Mesodermal cell (in vitro differentiated cells): ENCODE results near the gene TNFRSF11A.

ENCODE experiments used
- H3K27ac ChIP-seq: 2 replicates; pipeline ENCODE4 v1.7.0; 2013; ENCODE audit warnings: mild to moderate bottlenecking, low read depth, low read length, moderate library complexity; ENCODE audit not compliant: severe bottlenecking
- H3K36me3 ChIP-seq: 2 replicates; pipeline ENCODE4 v1.7.1; 2013; ENCODE audit warnings: mild to moderate bottlenecking, low read length, moderate library complexity; ENCODE audit not compliant: control insufficient read depth, insufficient read depth
- H3K4me1 ChIP-seq: one replicate; pipeline ENCODE4 v1.7.1; 2013; ENCODE audit warnings: mild to moderate bottlenecking, low read length; ENCODE audit not compliant: insufficient read depth, control insufficient read depth, poor library complexity, severe bottlenecking
- H3K4me3 ChIP-seq: 2 replicates; pipeline ENCODE4 v1.7.0; 2013; ENCODE audit warnings: low read length, control low read depth, mild to moderate bottlenecking; ENCODE audit not compliant: insufficient read depth, poor library complexity, severe bottlenecking; ENCODE audit errors: extremely low read depth
- H3K9me3 ChIP-seq: 2 replicates; pipeline ENCODE4 v1.7.1; 2013; ENCODE audit warnings: mild to moderate bottlenecking, low read length, moderate library complexity; ENCODE audit not compliant: control insufficient read depth
- WGBS, 2 experiments: methylation state at CpG; one replicate each; pipeline ENCODE4 v1.1.5; 2013; ENCODE audit warnings: missing lambda C conversion rate in 2 of 2; ENCODE audit not compliant: insufficient coverage in 2 of 2; 5-methylcytosine and 5-hydroxymethylcytosine counted together

TNFRSF11A gene

DNA sequence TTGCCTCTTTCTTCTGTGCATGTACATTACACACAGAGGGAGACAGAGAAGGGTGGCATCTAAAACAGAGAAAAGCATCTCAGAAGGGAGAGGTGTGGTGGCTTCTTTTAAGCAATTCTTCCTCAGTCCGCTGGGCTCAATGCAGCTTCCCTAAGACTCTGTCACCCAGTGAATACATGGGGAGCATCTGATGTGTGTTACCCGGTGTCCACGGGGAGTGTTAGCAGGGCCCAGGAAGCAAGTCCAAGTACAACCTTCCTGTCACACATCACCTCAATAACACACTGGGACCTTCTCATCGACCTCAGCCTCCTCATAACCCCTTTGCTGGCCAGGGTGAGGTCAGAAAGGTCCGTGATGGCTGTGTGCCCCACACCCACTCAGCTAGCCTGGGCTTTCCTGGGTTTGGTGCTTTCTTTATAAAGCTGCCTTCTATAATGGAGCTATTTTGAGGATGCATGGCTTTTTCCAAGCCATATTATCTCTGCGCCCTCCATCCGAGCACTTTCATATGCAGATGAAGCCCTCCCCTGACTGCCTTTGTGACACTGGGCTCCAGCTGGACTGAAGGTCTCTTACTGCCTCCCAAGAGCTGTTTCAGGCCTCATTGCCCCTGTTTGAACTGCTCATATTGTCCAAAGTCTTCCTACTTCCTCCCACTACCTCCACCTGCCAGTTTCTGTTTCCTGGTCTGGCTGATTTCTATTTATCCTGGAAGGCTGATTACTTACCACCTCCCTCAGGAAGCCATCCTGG lies 21.4 kb downstream of the TNFRSF11A start:
- Histone ChIP-seq H3K4me1 (no peaks in the 10 kb centered on the region), H3K27ac (no peak overlapping the region), H3K36me3 (no peaks in the 10 kb centered on the region), H3K9me3 (no peaks in the 10 kb centered on the region), H3K4me3 (no peak overlapping the region)
- WGBS, 2 experiments: 53 to 62% methylated on average over 5 to 7 of the region's 7 CpGs

DNA sequence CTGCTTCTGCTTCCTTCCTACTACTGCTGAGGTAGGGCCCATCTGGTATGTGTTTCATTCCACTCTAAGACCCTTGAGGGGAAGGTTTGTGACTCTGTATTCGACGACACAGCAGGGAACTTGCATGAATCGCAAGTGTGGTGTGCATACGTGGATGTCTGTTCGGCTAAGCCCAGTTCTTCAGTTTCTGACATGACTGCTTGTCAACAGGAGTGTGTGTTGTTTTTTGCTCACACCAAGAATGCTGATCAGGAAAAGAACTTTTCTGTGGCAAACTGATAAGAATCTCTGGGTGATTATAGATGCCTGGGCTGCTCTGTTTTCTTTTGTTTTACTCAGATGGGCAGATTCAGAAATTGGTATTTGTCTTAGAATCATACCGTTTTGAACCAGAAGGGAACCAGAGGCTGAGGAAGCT lies 22.0 kb downstream of the TNFRSF11A start:
- no peaks in the 10 kb centered on the region for H3K9me3 ChIP-seq
- WGBS, 2 experiments: 40 to 50% methylated on average over 6 of the region's 6 CpGs
- H3K4me1 ChIP-seq: no peaks in the 10 kb centered on the region
- no peak overlapping the region for H3K27ac ChIP-seq
- no peak overlapping the region for H3K4me3 ChIP-seq
- H3K36me3 ChIP-seq: no peaks in the 10 kb centered on the region

DNA sequence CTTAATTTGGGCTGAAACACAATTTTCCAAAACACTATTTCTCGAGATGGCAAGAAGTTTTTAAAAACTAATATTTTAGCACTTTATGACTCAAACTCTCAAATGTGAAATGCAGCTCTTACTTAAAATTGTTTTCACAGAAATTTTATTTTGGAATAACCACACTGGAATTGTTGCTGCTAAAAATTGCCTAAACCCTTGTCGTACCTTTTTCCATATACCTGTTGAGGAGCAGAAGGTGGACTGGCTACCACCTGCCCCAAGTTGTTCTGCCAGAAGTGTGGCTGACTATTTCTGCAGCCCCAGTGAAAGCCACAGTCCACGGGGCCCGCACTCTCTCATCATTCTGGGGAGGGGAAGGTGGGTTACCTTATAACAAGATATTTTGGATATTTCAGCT lies 23.4 kb downstream of the TNFRSF11A start:
- H3K4me3 ChIP-seq: no peak overlapping the region
- no peaks in the 10 kb centered on the region for H3K4me1 ChIP-seq
- H3K36me3 ChIP-seq: no peaks in the 10 kb centered on the region
- no peaks in the 10 kb centered on the region for H3K9me3 ChIP-seq
- WGBS, 2 experiments: 43 to 89% methylated on average over 1 of the region's 4 CpGs
- H3K27ac ChIP-seq: no peak overlapping the region

DNA sequence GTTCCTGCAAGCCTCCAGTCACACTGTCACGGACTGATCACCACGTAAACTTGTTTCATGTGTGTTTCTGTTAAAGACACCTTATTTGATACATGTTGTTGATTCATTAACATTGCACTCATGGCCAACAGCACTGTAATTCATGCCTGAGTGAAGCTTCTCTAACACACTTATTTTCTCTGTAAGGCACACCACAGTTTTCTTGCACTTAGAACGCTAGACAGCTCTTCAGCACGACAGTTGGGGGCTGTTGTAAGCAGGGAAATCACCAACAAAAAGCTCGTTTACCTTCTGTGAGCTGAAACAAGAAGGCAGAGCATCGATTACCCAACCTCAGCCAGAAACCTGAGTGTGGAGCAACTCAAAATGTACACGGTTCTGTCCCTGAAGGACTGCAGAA lies 28.1 kb downstream of the TNFRSF11A start:
- H3K27ac ChIP-seq: no peak overlapping the region
- H3K4me1 ChIP-seq: no peaks in the 10 kb centered on the region
- H3K4me3 ChIP-seq: no peak overlapping the region
- WGBS, 2 experiments: 90% methylated on average over 4 to 5 of the region's 7 CpGs
- no peaks in the 10 kb centered on the region for H3K36me3 ChIP-seq
- H3K9me3 ChIP-seq: no peaks in the 10 kb centered on the region

DNA sequence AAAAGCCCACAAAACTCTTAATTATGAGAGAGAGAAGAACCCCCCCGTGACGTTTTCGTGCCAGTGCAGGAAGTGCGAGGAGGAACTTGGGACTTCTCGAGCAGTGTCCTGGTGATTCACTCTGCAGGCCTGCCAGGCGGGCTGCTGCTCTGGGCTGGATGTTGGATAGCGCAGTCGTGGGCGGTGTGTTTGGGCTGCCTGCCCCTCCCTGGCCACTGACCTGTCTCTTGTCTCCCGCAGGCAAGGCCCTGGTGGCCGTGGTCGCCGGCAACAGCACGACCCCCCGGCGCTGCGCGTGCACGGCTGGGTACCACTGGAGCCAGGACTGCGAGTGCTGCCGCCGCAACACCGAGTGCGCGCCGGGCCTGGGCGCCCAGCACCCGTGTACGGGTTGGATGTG lies 29.0 kb downstream of the TNFRSF11A start:
- H3K4me1 ChIP-seq: no peaks in the 10 kb centered on the region
- no peak overlapping the region for H3K27ac ChIP-seq
- WGBS, 2 experiments: 97 to 100% methylated on average over 24 to 29 of the region's 29 CpGs
- H3K36me3 ChIP-seq: no peaks in the 10 kb centered on the region
- no peaks in the 10 kb centered on the region for H3K9me3 ChIP-seq
- no peak overlapping the region for H3K4me3 ChIP-seq

DNA sequence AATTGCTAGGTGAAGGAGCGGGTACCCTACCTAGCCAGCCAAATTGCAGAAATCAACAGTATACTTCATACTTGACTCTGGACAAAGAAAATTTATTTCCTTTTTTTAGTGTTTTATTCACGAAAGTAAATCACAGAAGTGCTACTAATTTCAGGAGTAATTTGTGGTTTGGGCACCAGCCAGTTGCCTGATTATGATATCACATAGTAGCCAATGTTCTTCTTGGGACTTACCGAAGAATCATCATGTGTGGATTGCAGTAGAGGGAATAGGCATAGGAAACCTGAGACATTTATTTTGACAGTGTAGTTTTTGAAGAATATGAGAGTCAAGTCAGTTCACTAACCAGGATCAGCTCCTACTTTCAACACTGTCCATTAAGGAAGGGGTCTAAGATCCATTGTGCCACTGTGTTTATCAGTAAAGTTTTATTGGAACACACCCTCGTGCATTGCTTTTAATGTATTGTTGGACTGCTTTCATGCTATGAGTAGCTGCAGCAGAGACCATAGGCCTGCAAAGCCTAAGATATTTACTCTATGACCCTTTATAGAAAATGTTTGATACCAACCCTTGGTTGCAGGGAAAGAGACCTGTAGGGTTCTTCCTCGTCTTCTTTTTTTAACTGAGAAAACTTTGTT lies 32.1 kb downstream of the TNFRSF11A start:
- Histone ChIP-seq H3K27ac (no peak overlapping the region), H3K4me1 (no peaks in the 10 kb centered on the region), H3K36me3 (no peaks in the 10 kb centered on the region), H3K4me3 (no peak overlapping the region), H3K9me3 (no peaks in the 10 kb centered on the region)
- 86 to 97% methylated on average over 3 to 4 of the region's 5 CpGs for WGBS, 2 experiments

DNA sequence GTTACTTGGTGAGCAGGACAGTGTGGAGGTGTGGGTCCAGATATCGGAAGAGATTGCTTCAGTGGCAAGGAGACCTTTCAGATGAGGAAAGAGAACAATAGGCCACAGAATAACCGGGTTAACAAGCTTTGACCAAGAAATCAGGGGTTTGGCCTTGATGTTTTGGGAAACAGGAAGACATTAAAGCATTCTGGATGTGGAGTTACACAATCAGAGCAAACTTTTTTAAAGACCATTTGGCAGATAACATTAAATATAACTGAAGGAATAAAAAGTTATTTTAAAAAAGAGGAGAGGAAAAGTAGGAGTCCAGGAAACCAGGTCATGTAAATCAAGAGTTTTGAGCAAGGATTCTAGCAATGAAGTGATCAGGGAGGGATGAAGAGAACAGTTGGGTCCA lies 35.7 kb downstream of the TNFRSF11A start:
- H3K27ac ChIP-seq: no peak overlapping the region
- H3K4me3 ChIP-seq: no peak overlapping the region
- H3K36me3 ChIP-seq: no peaks in the 10 kb centered on the region
- H3K9me3 ChIP-seq: no peaks in the 10 kb centered on the region
- H3K4me1 ChIP-seq: no peaks in the 10 kb centered on the region
- WGBS, 2 experiments: 90 to 97% methylated on average over 2 of the region's 2 CpGs

DNA sequence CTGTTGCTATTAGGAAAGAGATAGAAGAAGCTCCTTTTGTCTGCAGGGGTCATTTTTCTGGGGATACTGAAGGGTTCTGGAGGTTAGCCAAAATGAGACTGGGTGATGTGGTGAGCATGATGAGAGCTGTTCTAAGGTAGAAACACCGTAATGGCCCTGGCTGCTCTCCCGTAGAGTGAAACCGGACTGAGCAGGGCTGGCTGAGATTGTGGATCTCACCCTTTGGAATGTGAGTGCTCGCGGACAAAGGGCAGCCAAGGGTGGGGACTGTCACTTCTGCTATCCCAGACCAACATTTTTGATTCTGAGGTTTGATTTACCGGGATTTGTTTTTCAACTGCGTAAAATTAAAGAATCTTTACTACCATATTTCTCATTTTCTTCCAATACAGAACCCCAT lies 36.2 kb downstream of the TNFRSF11A start:
- WGBS, 2 experiments: 89 to 91% methylated on average over 5 to 7 of the region's 7 CpGs
- Histone ChIP-seq H3K4me1 (no peaks in the 10 kb centered on the region), H3K36me3 (no peaks in the 10 kb centered on the region), H3K27ac (no peak overlapping the region), H3K4me3 (no peak overlapping the region), H3K9me3 (no peaks in the 10 kb centered on the region)

DNA sequence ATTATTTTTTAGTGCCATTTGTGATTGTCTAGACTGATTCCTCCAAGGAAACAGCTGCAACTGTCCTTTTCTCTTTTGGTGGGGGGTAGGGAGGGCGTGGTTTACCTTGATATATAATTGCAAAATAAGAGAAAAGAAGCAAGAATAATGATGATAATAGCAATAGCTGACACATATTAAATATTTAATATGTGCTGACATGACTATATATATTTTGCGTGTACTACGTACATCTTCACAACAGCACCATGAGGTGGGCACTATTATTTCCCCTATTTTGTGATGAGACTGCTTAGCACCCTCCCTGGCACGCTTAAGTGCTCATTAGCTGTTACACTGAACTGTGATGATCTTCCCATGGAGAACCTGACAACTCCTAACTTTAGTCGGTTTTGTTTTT lies 39.4 kb downstream of the TNFRSF11A start:
- 83 to 100% methylated on average over 1 to 2 of the region's 5 CpGs for WGBS, 2 experiments
- Histone ChIP-seq H3K36me3 (no peaks in the 10 kb centered on the region), H3K4me1 (no peaks in the 10 kb centered on the region), H3K27ac (no peak overlapping the region), H3K9me3 (no peaks in the 10 kb centered on the region), H3K4me3 (no peak overlapping the region)

DNA sequence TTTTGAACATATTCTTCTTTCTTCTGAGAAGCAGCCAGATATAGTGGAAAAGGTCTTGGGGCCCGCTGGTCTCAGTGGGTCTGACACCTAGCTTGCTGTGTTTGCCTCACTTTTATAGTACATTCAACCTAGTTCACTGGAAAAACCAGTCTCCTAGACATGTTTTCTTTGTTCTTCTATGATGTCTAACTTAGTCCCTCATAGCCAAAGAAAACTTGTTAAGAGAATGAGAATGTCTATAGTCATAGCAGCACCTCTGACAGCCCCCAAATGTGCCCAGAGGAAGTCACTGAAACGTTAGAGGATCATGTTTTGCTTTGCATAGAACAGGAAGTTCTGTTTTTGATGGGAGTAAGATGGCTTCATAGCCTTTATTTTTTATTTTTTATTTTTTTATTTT lies 40.3 kb downstream of the TNFRSF11A start:
- Histone ChIP-seq H3K36me3 (no peaks in the 10 kb centered on the region), H3K9me3 (no peaks in the 10 kb centered on the region), H3K27ac (no peak overlapping the region), H3K4me1 (no peaks in the 10 kb centered on the region), H3K4me3 (no peak overlapping the region)
- WGBS, 2 experiments: no CpG with 5 or more reads among the region's 2 CpGs

DNA sequence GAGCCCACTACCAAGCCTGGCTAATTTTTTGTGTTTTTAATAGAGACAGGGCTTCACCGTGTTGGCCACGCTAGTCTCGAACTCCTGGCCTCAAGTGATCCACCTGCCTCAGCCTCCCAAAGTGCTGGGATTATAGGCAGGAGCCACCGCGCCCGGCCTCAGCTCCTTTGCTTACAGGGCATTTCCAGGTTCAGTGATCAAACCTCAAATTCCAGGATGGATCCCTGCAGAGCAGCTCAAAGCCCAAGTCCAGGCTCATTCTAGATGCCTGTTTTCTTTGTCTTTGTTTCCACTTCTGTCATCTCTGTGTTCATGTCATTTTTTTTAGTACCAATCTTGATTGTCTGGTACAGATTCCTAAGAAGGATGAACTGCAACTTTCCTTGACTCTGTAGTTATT lies 41.9 kb downstream of the TNFRSF11A start:
- Histone ChIP-seq H3K9me3 (no peaks in the 10 kb centered on the region), H3K36me3 (no peaks in the 10 kb centered on the region), H3K4me1 (no peaks in the 10 kb centered on the region), H3K4me3 (no peak overlapping the region), H3K27ac (no peak overlapping the region)
- WGBS, 2 experiments: 85 to 92% methylated on average over 5 to 6 of the region's 6 CpGs
